Spleen (tissue), 7 donors: ENCODE measurements around the gene RPS6KC1.

Experiments
- CTCF ChIP-seq, 11 experiments: fragments of 200-600 bp in 7 of 11; fragments of 450-650 bp in 4 of 11; sonication (generic) in 4 of 11; IDR thresholded peaks in 8 of 11; conservative IDR thresholded peaks in 3 of 11; 1 replicate in 7 of 11; 2 replicates in 4 of 11; pipeline versions ENCODE4 v1.4.0 to v1.8.0; 2016 to 2021; ENCODE audit warnings: antibody characterized with exemption in 11 of 11, inconsistent platforms in 4 of 11, mild to moderate bottlenecking in 1 of 11
- POLR2A ChIP-seq, 3 donors: fragments of 450-650 bp; IDR thresholded peaks; one replicate each; pipeline ENCODE4 v1.5.1; 2017; ENCODE audit warnings: antibody characterized with exemption in 3 of 3, mild to moderate bottlenecking in 1 of 3
- donor health status: DM: no; HTN: no; CAD: no; lungs with moderate emphysema.
- donor health status: DM: no; HTN: no; CAD: no.
- donor health status: DM: no; HTN: no; CAD: no.

- TF ChIP-seq CTCF (IDR thresholded peaks at IDR 0.05 in 8 of 11, conservative IDR thresholded peaks at IDR 0.05 in 3 of 11) (no peak), POLR2A (IDR thresholded peaks at IDR 0.05) (no peak)
Observed at GRCh38 chr1:213296558-213296957, 245.5 kb downstream of the RPS6KC1 start.
